Glomerular visceral epithelial cell (primary cell): Measurements from ENCODE around the gene ZNF280B.
"Not testable (repeated sequence)": the region's sequence is repeated elsewhere in the genome, so short reads cannot be mapped to it uniquely, and the experiment has no call there.

Source experiments
- DNase-seq: peaks from one replicate; pipeline ENCODE4 v3.0.0-alpha.2; 2016; ENCODE audit errors: extremely low spot score

Gene ZNF280B

GRCh38 chr22:22507743-22508273 lies 734 bp downstream of the ZNF280B start:
- DNase-seq, result no peak

- no peak for DNase-seq
Measured at GRCh38 chr22:22506736-22507135, 1.8 kb downstream of the ZNF280B start.

GRCh38 chr22:22498267-22498666 lies 10.3 kb downstream of the ZNF280B start:
- no peak for DNase-seq

GRCh38 chr22:22491589-22491988 lies 17.0 kb downstream of the ZNF280B start:
- DNase-seq, result not testable (repeated sequence)

GRCh38 chr22:22488736-22489135 lies 19.8 kb downstream of the ZNF280B start:
- DNase-seq, result no peak

GRCh38 chr22:22487869-22488597 lies 20.5 kb downstream of the ZNF280B start:
- DNase-seq, result no peak

GRCh38 chr22:22487059-22487458 lies 21.5 kb downstream of the ZNF280B start:
- DNase-seq, result no peak

- no peak for DNase-seq
Measured at GRCh38 chr22:22486132-22486899, 22.2 kb downstream of the ZNF280B start.

- no peak for DNase-seq
Measured at GRCh38 chr22:22485524-22485923, 23.0 kb downstream of the ZNF280B start.

GRCh38 chr22:22484023-22484422 lies 24.5 kb downstream of the ZNF280B start:
- no peak for DNase-seq

- DNase-seq, result no peak
Measured at GRCh38 chr22:22480940-22481339, 27.6 kb downstream of the ZNF280B start.

GRCh38 chr22:22479999-22480532 lies 28.5 kb downstream of the ZNF280B start:
- no peak for DNase-seq

- DNase-seq, result no peak
Measured at GRCh38 chr22:22479116-22479515, 29.4 kb downstream of the ZNF280B start.

GRCh38 chr22:22478470-22478869 lies 30.1 kb downstream of the ZNF280B start:
- DNase-seq, result no peak

- DNase-seq, result no peak
Measured at GRCh38 chr22:22474733-22475132, 33.8 kb downstream of the ZNF280B start.

- DNase-seq, result not testable (repeated sequence)
Measured at GRCh38 chr22:22471104-22471503, 37.4 kb downstream of the ZNF280B start.

- DNase-seq, result no peak
Measured at GRCh38 chr22:22469527-22469926, 39.0 kb downstream of the ZNF280B start.

GRCh38 chr22:22468794-22469469 lies 39.6 kb downstream of the ZNF280B start:
- DNase-seq, result not testable (repeated sequence)

- no peak for DNase-seq
Measured at GRCh38 chr22:22467112-22467511, 41.4 kb downstream of the ZNF280B start.

GRCh38 chr22:22465782-22466181 lies 42.8 kb downstream of the ZNF280B start:
- DNase-seq, result no peak

GRCh38 chr22:22465094-22465602 lies 43.4 kb downstream of the ZNF280B start:
- no peak for DNase-seq

GRCh38 chr22:22464541-22465054 lies 43.9 kb downstream of the ZNF280B start:
- DNase-seq, result no peak
